ENCODE results near the gene BET1.

The BET1 gene

DNA sequence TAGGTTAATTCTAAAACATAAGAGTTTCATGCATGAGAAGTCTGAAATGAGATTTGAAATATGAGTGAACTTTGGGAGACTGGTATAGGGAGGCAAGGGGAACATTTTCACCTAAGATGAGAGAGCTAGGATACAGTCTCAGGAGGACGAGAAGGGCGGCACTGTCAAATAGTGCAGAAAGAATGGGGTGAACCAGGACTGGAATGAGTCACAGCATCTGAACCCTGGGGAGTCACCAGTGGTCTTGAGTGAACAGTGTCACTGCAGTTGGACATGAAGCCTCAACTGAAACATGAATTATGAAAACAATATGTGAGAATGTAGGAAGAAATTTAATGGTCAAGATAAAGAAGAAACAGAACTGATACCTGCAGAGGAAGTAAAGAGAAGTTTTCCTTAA is 48.9 kb downstream of the BET1 start:
- no peak for DNase-seq

DNA sequence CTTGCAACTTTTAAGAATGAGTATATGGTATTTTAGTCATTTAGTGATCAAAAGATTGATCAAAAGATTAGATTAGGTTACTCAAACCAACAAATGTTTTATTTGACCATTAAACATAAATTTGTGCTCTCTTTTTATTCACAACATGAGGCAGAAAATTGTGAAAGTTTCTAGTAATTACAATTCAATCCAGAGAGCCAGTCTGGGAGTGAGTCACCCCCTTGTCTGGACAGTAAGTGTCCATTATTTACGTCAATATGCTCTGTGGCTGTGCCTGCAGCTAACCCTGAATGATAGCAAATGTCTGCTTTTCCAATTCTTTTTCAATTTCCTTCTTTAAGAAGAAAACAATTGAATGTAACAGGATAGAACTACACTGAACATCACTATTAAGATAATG is 54.7 kb downstream of the BET1 start:
- peak; percentile 81 for DNase-seq

DNA sequence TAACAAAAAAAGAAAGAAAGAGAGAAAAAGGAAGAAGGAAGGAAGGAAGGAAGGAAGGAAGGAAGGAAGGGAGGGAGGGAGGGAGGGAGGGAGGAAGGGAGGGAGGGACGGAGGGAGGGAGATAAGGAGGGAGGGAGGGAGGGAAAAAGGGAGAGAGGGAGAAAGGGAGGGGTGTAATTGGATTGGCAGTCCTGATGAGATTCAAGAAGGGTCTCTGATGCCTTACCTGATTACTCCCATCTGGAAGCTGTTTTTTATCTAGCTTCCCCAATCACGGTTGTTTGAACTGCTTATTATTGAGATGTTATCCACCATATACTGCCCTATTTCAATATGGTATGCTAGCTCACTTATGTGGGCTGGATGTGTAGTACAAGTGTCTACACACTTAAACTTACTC is 55.3 kb downstream of the BET1 start:
- no peak for DNase-seq

DNA sequence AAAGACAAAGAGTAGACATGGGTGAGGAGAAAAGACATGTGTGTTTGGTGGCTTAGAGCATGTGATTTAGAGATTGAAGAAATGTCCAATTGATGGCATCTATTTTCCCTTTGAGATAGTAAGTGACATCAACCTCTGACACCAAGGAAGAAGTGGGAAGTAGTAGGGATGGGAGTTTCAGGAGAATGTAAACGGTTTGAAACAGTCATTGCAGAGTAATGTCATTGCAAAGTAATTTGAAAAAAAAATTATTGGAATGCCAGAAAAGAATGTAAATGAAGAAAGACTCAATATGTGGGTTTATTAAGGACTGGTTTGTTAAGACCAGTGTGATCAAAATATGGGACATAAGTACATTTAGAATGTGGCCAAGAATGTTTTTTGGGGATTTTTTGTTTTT is 56.0 kb downstream of the BET1 start:
- peak; percentile 73 for DNase-seq

DNA sequence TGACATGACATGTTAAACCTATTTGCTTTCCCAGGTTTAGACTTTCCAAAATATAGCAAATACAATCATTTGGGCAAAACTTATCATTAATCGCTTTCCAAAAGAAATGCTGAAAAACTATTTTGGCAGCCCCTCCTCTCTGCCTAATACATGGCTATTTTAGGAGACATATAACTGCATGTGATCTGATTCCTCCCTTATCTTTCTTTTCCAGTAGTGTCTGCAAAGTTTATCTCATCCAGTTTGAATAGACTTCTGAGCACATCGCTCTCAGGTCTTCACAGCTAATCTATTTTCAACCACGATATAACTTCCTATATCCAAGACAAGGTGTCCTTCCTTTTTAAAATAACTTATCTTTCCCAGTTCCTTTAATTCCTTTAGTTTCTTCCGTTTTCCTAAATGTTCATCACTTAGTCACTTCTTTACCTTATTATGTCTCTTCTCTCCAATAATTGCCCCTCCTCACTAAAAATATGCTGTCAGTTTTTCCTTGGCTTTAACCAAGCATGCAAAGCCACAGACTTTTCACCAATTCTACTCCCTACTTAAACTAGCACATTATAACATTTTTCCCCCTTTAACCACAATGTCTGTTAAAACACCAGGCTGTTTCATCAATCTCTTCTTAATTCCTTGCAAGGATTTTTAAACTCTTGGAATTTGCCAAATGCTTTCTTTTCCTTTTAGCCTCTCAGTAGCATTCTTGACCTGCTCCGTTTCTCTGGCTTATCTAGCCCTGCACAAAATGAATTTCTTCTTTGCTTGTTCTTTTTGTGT is 58.2 kb downstream of the BET1 start:
- DNase-seq, result peak; percentile 72

DNA sequence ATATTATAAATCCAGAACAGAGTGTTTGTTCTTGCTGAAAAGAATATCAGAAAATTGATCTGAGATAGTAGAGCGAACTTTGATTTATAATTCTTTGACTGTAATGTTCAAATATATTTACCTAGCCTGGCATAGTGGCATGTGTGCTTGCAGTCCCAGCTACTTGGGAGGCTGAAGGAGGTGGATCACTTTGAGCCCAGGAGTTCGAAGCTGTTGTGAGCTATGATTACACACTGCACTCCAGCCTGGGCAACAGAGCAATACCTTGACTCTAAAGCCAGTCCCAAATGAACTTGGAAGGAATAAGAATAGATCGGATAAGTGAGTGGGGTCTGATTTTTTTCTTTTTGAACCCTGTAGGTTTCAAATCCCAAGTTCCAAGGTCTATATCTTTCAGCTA is 59.1 kb downstream of the BET1 start:
- DNase-seq, result no peak

DNA sequence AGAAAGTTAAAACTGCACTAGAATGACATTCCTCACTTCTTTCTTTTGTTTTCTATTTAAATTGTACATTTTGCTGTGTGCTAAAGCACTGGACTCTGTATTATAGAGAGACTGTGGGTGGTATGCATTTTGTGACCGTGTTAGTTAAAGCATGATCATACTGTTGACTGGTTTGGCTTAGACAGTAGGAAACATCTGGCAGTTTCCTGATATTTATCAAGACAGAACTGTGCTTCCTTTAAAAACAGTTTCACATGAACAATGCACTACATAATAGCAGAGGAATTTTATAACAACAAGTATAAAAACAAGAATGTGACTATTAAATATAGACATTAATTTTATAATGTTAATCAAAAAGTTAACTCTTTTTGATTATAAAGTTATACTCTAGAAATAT is 59.5 kb downstream of the BET1 start:
- DNase-seq, result peak; percentile 7

DNA sequence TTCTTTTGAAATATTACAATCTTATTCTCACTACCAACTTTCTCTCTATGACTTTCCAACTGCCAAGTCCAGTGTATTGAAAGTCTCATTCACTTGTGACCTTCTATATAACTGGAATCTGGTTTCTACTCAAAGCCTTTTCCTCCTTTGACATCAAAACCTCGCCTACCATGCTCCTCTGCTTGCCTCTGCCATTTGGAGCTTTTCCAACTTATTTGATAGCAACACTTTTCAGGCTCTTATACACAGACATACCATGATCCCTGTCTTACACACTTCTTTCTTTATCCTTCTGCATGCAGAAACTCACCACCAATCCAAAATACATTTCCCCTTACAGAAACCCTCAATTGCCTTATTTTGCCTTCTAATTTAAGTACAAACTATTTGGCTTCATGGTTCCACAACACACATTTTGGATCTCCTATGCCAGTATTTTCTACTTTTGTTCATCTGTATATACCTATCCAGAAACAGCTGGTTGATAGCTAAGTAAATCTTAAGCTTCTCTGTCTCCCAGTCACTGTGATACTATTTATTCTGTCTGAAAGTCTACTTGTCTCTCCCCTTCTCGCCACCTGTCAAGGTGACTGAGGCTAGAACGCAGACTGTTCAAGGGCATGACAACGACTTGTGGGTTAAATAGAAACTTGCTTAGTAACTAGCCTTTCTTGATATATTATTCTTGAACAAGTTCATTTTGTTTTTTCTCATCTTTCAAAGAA is 60.2 kb downstream of the BET1 start:
- no peak for DNase-seq

Measured in fibroblast of skin of right quadriceps (primary cell).